Measurements from ENCODE around the gene GPRIN3. TPM values are rescaled to one million over a fixed set of nuclear protein-coding genes. Genes with fewer than 3 reads are reported as not detected.
"Not testable (repeated sequence)": the region's sequence is repeated elsewhere in the genome, so short reads cannot be mapped to it uniquely, and the experiment has no call there.

GPRIN3 gene
- total RNA-seq, 6 donors from 2014 or later: 13.6 to 28.0 (median 20.6) TPM

DNA sequence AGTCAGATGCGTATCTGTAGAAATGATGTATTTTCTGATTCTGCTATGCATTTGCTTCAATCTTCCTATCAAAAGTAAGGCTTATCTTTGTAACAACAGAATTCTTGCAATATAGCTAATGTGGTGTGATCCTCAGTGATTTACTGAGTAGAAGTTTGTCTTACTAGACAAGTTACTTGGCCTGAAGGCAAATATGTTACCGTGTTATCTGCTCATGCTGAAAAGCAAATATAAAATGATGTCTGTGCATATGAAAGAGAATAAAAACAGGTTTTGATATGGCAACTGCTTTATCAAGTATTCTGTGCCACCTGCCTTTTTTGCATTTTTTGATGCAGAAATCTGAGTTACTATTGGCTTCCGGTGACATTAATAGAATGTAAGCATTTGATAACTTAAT, 103.7 kb downstream of the GPRIN3 start:
- Histone ChIP-seq H3K4me1 (no peaks in the 10 kb centered on the region), H3K9me3 (no peaks in the 10 kb centered on the region), H3K27ac (no peak overlapping the region), H3K4me3 (no peak overlapping the region), H3K36me3 (no peaks in the 10 kb centered on the region), H3K27me3 (no peaks in the 10 kb centered on the region)
- no peak for ATAC-seq (ENCODE audit: low FRiP score in 2 of 2)
- WGBS, 2 donors: 83 to 85% methylated on average over 3 of the region's 3 CpGs
- no peak for DNase-seq
- TF ChIP-seq, protein P1, sequence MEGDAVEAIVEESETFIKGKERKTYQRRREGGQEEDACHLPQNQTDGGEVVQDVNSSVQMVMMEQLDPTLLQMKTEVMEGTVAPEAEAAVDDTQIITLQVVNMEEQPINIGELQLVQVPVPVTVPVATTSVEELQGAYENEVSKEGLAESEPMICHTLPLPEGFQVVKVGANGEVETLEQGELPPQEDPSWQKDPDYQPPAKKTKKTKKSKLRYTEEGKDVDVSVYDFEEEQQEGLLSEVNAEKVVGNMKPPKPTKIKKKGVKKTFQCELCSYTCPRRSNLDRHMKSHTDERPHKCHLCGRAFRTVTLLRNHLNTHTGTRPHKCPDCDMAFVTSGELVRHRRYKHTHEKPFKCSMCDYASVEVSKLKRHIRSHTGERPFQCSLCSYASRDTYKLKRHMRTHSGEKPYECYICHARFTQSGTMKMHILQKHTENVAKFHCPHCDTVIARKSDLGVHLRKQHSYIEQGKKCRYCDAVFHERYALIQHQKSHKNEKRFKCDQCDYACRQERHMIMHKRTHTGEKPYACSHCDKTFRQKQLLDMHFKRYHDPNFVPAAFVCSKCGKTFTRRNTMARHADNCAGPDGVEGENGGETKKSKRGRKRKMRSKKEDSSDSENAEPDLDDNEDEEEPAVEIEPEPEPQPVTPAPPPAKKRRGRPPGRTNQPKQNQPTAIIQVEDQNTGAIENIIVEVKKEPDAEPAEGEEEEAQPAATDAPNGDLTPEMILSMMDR (IDR thresholded peaks at IDR 0.05): no peak
- TF ChIP-seq EP300 (IDR thresholded peaks at IDR 0.05) (no peak), POLR2A (IDR thresholded peaks at IDR 0.05) (no peak), POLR2AphosphoS5 (IDR thresholded peaks at IDR 0.05) (no peak)

DNA sequence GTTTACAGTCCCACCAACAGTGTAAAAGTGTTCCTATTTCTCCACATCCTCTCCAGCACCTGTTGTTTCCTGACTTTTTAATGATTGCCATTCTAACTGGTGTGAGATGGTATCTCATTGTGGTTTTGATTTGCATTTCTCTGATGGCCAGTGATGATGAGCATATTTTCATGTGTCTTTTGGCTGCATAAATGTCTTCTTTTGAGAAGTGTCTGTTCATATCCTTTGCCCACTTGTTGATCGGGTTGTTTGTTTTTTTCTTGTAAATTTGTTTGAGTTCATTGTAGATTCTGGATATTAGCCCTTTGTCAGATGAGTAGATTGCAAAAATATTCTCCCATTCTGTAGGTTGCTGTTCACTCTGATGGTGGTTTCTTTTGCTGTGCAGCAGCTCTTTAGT, 108.2 kb downstream of the GPRIN3 start:
- H3K27me3 ChIP-seq; DNase-seq; H3K4me1 ChIP-seq; H3K36me3 ChIP-seq; H3K4me3 ChIP-seq; H3K27ac ChIP-seq; ATAC-seq (ENCODE audit: low FRiP score in 2 of 2); H3K9me3 ChIP-seq: not testable (repeated sequence)
- 80 to 100% methylated on average over 1 of the region's 1 CpG for WGBS, 2 donors

DNA sequence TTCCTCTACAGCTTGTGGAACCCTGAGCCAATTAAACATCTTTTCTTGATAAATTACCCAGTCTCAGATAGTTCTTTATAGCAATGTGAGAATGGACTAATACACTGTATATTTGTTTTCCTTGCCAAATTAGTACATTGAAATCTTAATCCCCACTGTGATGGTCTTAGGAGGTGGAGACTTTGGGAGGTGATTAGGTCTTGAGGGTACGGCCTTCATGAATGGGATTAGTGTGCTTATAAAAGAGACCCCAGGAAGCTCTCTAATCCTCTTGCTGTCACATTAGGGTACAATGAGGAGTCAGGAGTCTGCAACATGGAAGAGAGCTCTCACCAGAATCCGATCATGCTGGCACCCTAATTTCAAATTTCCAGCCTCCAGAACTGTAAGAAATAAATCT, 109.7 kb downstream of the GPRIN3 start:
- DNase-seq (no peak), ATAC-seq (ENCODE audit: low FRiP score in 2 of 2) (no peak)
- no peaks in the 10 kb centered on the region for H3K27me3 ChIP-seq
- TF ChIP-seq EP300 (IDR thresholded peaks at IDR 0.05) (no peak), POLR2A (IDR thresholded peaks at IDR 0.05) (no peak), POLR2AphosphoS5 (IDR thresholded peaks at IDR 0.05) (no peak)
- TF ChIP-seq, protein P1 (IDR thresholded peaks at IDR 0.05): no peak
- H3K9me3 ChIP-seq: no peaks in the 10 kb centered on the region
- WGBS, 2 donors: 88 to 100% methylated on average over 2 of the region's 2 CpGs
- no peaks in the 10 kb centered on the region for H3K36me3 ChIP-seq
- no peaks in the 10 kb centered on the region for H3K4me1 ChIP-seq
- H3K27ac ChIP-seq: no peak overlapping the region
- no peak overlapping the region for H3K4me3 ChIP-seq

DNA sequence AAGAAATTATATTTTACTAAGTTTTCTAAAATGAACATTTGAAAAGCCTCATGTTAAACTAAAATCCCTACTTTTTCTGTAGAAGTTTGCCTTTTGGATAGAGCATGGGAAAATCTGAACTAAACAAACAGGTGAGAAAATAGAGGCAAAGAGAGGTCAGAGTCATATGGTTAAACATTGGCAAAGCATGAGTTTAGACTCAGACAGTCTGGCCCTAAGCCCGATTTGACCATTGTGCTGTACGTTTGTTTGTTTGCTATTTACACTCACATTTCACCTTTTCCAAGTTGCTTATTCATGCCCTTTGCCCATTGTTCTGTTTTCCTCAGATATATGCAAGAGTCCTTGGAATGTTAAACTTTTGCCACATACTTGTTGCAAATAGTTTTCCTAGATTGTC, 110.9 kb downstream of the GPRIN3 start:
- DNase-seq (no peak), ATAC-seq (ENCODE audit: low FRiP score in 2 of 2) (no peak)
- TF ChIP-seq, protein P1 (IDR thresholded peaks at IDR 0.05): no peak
- TF ChIP-seq EP300 (IDR thresholded peaks at IDR 0.05): no peak
- no peak for TF ChIP-seq POLR2A (IDR thresholded peaks at IDR 0.05)
- no peak for TF ChIP-seq POLR2AphosphoS5 (IDR thresholded peaks at IDR 0.05)
- no peaks in the 10 kb centered on the region for H3K27me3 ChIP-seq
- H3K36me3 ChIP-seq: no peaks in the 10 kb centered on the region
- H3K4me3 ChIP-seq: no peak overlapping the region
- no peak overlapping the region for H3K27ac ChIP-seq
- no peaks in the 10 kb centered on the region for H3K9me3 ChIP-seq
- 36 to 41% methylated on average over 2 of the region's 2 CpGs for WGBS, 2 donors
- H3K4me1 ChIP-seq: no peaks in the 10 kb centered on the region

DNA sequence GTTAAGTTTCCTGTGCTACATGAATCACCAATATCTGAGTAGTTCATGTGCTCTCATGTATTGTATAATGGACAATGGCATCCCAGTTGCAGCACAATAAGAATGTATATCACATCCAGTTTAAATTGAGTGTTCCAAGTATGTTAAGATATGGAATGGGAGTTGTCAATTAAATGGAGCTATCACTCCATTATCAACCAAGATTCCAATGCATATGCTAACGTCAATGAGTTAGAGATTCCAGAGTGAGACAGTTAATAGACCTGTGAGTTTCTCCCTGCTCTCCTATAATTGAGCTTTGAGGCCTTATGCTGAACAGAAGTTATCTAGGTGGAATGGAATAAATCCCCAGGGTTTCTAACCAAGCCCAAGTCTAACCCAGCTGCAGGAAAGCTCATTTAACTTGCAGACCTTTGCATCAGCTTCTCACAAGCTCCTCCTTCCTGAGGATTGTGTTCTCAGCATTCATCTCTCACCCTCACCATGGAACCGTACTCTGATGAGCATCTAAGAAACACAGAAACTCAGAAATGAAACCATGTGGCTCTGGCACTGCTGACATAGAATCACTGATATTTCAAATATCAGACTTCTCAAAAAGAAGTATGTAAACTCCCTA, 111.4 kb downstream of the GPRIN3 start:
- WGBS, 2 donors: 72 to 78% methylated on average over 2 of the region's 2 CpGs
- ATAC-seq (ENCODE audit: low FRiP score in 2 of 2): no peak

More for the DNA sequence above, 111.4 kb downstream of the GPRIN3 start:
- DNase-seq: no peak
- no peaks in the 10 kb centered on the region for H3K36me3 ChIP-seq
- TF ChIP-seq POLR2AphosphoS5 (IDR thresholded peaks at IDR 0.05): no peak
- TF ChIP-seq, protein P1 (IDR thresholded peaks at IDR 0.05): no peak
- no peak for TF ChIP-seq POLR2A (IDR thresholded peaks at IDR 0.05)
- TF ChIP-seq EP300 (IDR thresholded peaks at IDR 0.05): no peak
- H3K27me3 ChIP-seq: no peaks in the 10 kb centered on the region
- H3K4me3 ChIP-seq: no peak overlapping the region
- no peaks in the 10 kb centered on the region for H3K4me1 ChIP-seq
- no peak overlapping the region for H3K27ac ChIP-seq
- H3K9me3 ChIP-seq: no peaks in the 10 kb centered on the region

Measured in upper lobe of left lung (tissue), 6 donors.